Activated CD4-positive, alpha-beta T cell treated with anti-CD3 and anti-CD28 coated beads, Interleukin-2, amount 10 ng/mL, durations not matched to agents 7 days and 5 days (primary cell): ENCODE measurements around the gene STAB1. TPM values are rescaled to one million over a fixed set of nuclear protein-coding genes. Genes with fewer than 3 reads are reported as not detected.
A peak's percentile ranks its signal among the peaks of the same experiment; 100 is the strongest.

Source experiments
- CTCF ChIA-PET: fragments of 350-600 bp; sonication (Branson Sonifier 250); formaldehyde crosslinking; loops from one replicate; lab custom pipeline; 2021; ENCODE audit warnings: antibody characterized with exemption; lab: Charles Lee
- POLR2A ChIA-PET: fragments of 350-600 bp; sonication (Branson Sonifier 250); formaldehyde crosslinking; loops from one replicate; lab custom pipeline; 2021; ENCODE audit warnings: antibody characterized with exemption; lab: Charles Lee
- DNase-seq: peaks from one replicate; pipeline ENCODE4 v3.0.0-alpha.2; 2020
- H3K27ac Mint-ChIP-seq: one replicate; pipeline ENCODE4 v1.8.0; 2021; ENCODE audit warnings: mild to moderate bottlenecking, moderate library complexity, mixed read lengths
- H3K27me3 Mint-ChIP-seq: one replicate; pipeline ENCODE4 v1.8.0; 2021; ENCODE audit warnings: mixed read lengths
- H3K36me3 Mint-ChIP-seq: one replicate; pipeline ENCODE4 v1.8.0; 2021; ENCODE audit warnings: low read depth, mixed read lengths
- H3K4me1 Mint-ChIP-seq: one replicate; pipeline ENCODE4 v1.8.0; 2021; ENCODE audit warnings: mixed read lengths
- H3K4me3 Mint-ChIP-seq: one replicate; pipeline ENCODE4 v1.8.0; 2021; ENCODE audit warnings: mild to moderate bottlenecking, moderate library complexity, mixed read lengths
- H3K9me3 Mint-ChIP-seq: one replicate; pipeline ENCODE4 v1.8.0; 2021; ENCODE audit warnings: mixed read lengths
- total RNA-seq, 2 experiments: library from RNA; stranded (reverse); gene quantifications; one replicate each; pipeline ENCODE4 v1.2.3, GENCODE V29; 2021

Gene STAB1
- total RNA-seq, 2 experiments from 2014 or later: 0.02 to 0.15 TPM

DNA sequence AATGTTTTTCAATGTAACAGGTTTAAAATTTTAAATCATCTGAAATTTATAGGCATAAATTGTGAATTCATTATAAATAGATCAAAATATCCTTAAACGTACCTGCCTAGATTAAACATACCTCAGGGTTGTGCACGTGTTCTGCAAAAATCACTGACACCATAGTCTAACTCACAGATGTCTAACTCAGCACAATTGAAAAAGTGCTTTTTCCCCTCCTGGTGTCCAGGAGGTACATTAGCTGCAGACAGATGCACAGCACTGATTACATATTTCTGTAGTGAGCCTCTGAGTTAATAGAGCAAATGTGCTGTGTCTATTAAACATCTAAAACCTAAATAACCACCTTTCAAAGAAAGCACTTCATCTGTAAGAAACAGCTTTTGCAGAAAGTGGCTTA is 52.0 kb downstream of the STAB1 start:
- no peaks in the 10 kb centered on the region for H3K27me3 Mint-ChIP-seq
- peaks cover 27% of the 10 kb centered on the region for H3K36me3 Mint-ChIP-seq
- DNase-seq: no peak
- ChIA-PET POLR2A (no interaction called here), CTCF (interaction anchor here (0.8 to 1.2 kb wide), 2 partner anchors 9 to 11 kb away, joined by 3 read pairs; no protein-coding TSS in a partner anchor)
- H3K4me3 Mint-ChIP-seq: no peak overlapping the region
- no peaks in the 10 kb centered on the region for H3K9me3 Mint-ChIP-seq
- no peak overlapping the region for H3K27ac Mint-ChIP-seq
- H3K4me1 Mint-ChIP-seq: peaks cover 12% of the 10 kb centered on the region

DNA sequence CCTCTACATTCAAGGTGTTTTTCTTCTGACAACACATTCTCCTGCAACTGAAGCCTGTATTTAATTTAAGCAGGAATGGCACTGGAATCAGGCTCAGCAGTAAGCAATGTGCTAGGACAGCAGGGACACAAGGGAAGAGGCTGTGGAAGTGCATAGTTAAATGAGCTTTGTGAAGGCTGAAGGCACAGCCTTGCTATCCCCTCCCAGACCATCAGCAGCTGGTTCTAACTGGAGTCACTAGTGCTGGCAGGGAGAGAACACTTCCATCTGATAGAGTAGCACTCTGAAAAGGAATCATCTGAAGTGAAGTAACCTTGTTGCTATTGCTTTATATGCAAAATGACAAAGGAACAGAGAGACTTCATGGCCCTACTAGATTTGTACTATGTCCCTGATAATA is 56.0 kb downstream of the STAB1 start:
- H3K4me3 Mint-ChIP-seq: no peak overlapping the region
- H3K36me3 Mint-ChIP-seq: peaks cover 34% of the 10 kb centered on the region
- POLR2A ChIA-PET: no interaction called here
- H3K9me3 Mint-ChIP-seq: no peaks in the 10 kb centered on the region
- H3K4me1 Mint-ChIP-seq: peaks cover 12% of the 10 kb centered on the region
- no peak overlapping the region for H3K27ac Mint-ChIP-seq
- CTCF ChIA-PET: interaction anchor here (0.8 to 1.4 kb wide), 2 partner anchors 8 to 15 kb away, joined by 3 to 5 read pairs; partner anchors contain the start of gene UQCC5
- DNase-seq: no peak
- H3K27me3 Mint-ChIP-seq: no peaks in the 10 kb centered on the region

DNA sequence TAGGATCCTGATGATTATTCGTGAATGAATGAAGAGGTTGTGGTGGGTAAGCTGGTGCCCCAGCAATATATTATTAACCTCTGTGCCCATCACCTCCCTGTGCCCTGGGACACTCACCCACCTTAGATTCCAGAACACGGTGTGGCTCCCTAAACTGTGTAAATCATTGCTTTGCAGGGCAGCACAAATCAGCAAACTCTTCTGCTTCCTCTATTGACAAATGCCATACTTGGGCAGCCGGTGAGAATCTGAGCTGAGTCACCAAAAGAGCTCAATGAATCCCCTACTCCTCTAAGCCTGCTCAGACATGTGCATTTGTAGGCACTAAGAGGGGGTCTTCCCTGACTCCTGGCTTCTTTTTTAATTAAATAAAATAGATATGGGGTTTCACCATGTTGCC is 57.0 kb downstream of the STAB1 start:
- no peak overlapping the region for H3K4me3 Mint-ChIP-seq
- peaks cover 33% of the 10 kb centered on the region for H3K36me3 Mint-ChIP-seq
- H3K27me3 Mint-ChIP-seq: no peaks in the 10 kb centered on the region
- H3K9me3 Mint-ChIP-seq: no peaks in the 10 kb centered on the region
- peaks cover 12% of the 10 kb centered on the region for H3K4me1 Mint-ChIP-seq
- H3K27ac Mint-ChIP-seq: peak overlapping the region; percentile 16
- no peak for DNase-seq
- CTCF ChIA-PET: interaction anchor here (1.4 kb wide), 1 partner anchor 16 kb away, joined by 5 read pairs; the partner anchor contains the start of gene UQCC5
- POLR2A ChIA-PET: no interaction called here

DNA sequence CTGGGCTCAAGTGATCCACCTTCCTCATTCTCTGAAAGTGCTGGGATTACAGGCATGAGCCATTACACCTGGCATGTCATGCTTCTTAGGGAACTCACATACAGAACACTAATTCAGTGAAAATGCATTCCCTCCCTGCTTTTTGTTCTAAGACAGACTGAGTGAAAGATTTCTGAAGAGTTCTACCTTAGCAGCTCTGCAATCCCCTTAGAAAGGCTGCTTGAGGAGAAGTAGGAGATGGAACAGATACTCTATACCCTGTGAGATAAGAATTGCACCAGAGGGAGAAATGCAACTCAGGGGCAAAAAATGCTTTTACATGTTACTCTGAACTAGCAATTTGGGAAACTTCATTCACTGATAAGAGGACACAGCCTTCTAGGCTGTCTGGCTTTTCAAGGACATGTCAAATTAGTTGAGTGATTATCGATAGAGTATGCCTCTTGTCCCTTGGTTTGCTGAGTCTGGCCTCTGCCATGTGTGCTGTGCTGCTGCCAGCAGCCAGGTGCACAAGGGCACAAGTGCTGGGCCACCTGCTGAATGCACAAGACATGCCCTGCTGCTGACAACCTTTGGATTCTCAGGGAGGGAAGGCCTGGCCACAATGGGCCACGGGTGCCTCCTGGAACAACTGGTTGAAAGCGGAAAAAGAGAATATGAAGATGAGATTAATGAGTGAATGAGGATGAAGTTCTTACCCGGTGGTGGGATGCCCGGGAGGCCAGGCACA is 59.1 kb downstream of the STAB1 start:
- Mint-ChIP-seq H3K27ac (no peak overlapping the region), H3K27me3 (no peaks in the 10 kb centered on the region), H3K9me3 (no peaks in the 10 kb centered on the region), H3K36me3 (peaks cover 37% of the 10 kb centered on the region), H3K4me3 (no peak overlapping the region), H3K4me1 (peaks cover 2% of the 10 kb centered on the region)
- DNase-seq: no peak
- CTCF ChIA-PET: no interaction called here
- POLR2A ChIA-PET: no interaction called here

DNA sequence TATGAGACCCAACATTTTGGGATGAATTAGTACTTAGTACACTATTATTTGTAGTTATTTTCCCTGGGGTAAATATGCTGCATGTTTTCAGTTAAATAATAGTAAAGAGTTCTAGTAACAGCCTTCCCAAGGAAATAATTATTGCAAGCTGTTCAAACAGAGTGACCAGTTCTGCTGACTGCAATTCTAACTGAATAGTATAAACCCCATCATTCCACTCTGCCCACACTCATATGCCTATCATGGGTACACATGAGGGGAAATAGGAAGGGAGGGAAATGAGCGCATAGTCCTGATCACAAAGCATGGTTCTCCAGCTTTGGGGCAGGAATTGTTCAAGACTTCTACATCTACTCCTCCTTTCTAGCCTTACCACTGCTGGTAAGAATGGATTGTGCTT is 59.9 kb downstream of the STAB1 start:
- Mint-ChIP-seq H3K4me1 (no peaks in the 10 kb centered on the region), H3K36me3 (peaks cover 44% of the 10 kb centered on the region), H3K27ac (no peak overlapping the region), H3K27me3 (no peaks in the 10 kb centered on the region), H3K4me3 (no peak overlapping the region), H3K9me3 (no peaks in the 10 kb centered on the region)
- POLR2A ChIA-PET: no interaction called here
- CTCF ChIA-PET: interaction anchor here (0.6 kb wide), 1 partner anchor 77 kb away, joined by 4 read pairs; no protein-coding TSS in a partner anchor
- DNase-seq: no peak

DNA sequence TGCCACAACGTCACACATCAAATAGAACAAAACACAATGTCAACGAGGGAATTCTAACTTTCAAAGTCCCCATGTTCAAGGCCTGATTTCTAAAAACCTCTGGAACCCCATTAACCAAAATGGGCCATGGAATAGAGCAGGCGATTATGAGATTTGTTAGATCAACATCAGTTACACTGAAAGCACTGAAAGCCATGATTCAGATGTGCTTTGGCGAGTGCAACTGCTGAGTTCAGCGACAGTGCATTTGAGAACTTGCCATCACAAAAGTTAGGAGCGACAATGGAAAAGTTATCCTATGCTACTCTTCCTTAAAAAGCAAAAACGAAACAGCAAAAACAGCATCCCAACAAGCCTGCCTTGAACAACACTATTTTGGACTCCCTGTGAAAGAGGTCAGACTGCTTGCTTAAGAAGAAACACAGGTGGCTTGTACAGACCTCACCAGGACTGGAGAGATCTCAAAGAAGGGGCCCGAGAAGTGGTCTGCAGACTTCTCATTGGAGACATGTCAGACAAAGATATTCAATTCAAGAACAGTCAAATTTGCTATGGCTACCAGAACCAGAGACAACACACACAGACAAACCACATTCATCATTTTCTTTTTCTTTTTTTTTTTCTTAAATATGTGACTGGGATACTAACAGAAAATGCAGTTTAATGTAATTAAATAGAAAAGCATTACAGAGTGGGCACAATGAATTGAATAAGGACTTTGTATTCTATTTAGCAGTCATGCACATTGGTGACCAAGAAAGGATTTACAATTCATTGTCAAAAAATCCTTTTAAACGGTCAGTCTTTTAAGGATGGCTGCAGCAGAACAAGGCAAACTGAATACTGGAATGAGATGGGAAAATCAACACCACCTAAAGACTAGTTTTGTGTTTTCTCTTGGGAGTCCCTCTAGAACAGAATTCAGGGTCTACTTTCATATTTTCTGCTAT is 62.1 kb downstream of the STAB1 start:
- Mint-ChIP-seq H3K36me3 (peaks cover 51% of the 10 kb centered on the region), H3K27me3 (no peaks in the 10 kb centered on the region), H3K4me1 (no peaks in the 10 kb centered on the region), H3K9me3 (no peaks in the 10 kb centered on the region), H3K4me3 (no peak overlapping the region), H3K27ac (no peak overlapping the region)
- ChIA-PET POLR2A (no interaction called here), CTCF (no interaction called here)
- DNase-seq: no peak

DNA sequence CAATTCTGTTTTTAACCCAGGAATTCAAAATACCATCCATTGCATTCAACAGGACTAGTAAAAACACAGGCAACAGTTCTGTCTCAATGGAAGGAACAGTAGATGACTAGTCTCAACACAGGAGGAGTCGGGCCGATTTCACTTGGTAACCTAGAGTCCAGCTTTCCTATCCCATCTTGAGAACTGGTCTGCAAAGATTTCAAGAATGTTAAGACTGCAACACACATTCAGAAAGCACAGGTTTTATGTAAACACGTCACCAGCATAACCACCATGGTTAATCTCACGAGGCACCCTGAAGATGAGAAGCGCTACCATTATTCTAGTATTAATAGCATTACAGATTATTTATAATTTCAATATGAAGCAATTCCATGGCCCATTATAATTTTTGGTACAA is 63.3 kb downstream of the STAB1 start:
- no peak overlapping the region for H3K4me3 Mint-ChIP-seq
- no peak for DNase-seq
- no peak overlapping the region for H3K27ac Mint-ChIP-seq
- peaks cover 58% of the 10 kb centered on the region for H3K36me3 Mint-ChIP-seq
- no peaks in the 10 kb centered on the region for H3K4me1 Mint-ChIP-seq
- H3K9me3 Mint-ChIP-seq: no peaks in the 10 kb centered on the region
- ChIA-PET POLR2A (no interaction called here), CTCF (interaction anchor here (1.3 to 1.4 kb wide), 2 partner anchors 12 to 22 kb away, joined by 3 read pairs; no protein-coding TSS in a partner anchor)
- H3K27me3 Mint-ChIP-seq: no peaks in the 10 kb centered on the region

DNA sequence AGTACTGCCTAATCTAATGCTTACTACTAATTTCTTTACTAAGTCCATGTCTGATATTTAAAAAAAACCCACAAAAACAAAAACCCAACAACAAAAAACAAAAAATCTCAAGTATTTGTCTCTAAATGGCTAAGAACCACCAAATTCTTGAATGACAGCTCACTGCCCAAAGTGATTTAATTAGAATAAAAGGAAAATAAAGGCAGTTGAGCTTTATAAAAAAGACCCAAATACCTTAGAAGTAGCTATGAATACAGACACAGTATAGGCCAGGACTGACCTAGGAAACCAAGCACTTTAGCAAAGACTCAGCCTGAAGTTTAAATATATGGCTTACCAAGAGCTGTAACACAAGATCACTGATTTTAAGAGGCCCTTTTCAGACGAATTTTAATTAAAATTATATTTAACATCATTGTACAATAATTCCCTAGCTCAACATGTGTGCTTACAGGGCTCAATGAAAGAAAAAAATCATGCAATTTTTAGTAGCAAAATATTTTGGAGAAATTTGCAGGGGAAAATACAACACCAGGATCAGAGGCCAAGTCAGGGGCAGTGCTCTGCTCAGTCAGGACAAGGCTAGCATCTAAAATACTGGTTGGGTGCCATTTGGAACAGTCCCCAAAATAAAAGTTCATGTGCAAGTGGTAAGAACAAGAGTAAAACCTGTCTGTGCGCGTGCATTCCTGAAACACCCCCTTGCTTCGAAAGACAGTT is 66.0 kb downstream of the STAB1 start:
- ChIA-PET CTCF (no interaction called here), POLR2A (interaction anchor here (0.7 kb wide), 2 partner anchors 224 to 541 kb away, joined by 5 to 8 read pairs; no protein-coding TSS in a partner anchor)
- H3K9me3 Mint-ChIP-seq: no peaks in the 10 kb centered on the region
- no peak overlapping the region for H3K4me3 Mint-ChIP-seq
- no peaks in the 10 kb centered on the region for H3K4me1 Mint-ChIP-seq
- DNase-seq: no peak
- peaks cover 51% of the 10 kb centered on the region for H3K36me3 Mint-ChIP-seq
- no peaks in the 10 kb centered on the region for H3K27me3 Mint-ChIP-seq
- H3K27ac Mint-ChIP-seq: no peak overlapping the region

DNA sequence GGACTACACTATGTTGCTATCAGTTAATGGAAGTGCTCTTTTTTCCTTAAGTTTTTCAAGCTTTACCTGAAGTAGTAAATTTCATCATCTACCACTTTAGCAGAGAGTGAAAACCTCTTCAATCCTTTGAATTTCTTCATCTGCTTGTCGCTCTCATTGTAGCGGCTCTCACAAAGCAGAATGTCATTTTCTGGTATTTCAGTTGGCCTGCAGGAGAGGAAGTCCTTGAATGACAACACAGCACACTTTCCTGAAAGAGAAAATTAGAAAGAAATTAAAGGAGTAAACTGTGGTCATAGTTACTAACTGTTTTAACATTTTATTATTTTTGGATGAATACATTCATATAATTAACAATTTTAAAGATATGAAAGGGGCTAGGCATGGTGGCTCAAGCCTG is 68.8 kb downstream of the STAB1 start:
- Mint-ChIP-seq H3K27me3 (no peaks in the 10 kb centered on the region), H3K36me3 (peaks cover 43% of the 10 kb centered on the region), H3K4me3 (no peak overlapping the region), H3K9me3 (no peaks in the 10 kb centered on the region), H3K4me1 (no peaks in the 10 kb centered on the region), H3K27ac (no peak overlapping the region)
- CTCF ChIA-PET: no interaction called here
- no peak for DNase-seq
- POLR2A ChIA-PET: no interaction called here

DNA sequence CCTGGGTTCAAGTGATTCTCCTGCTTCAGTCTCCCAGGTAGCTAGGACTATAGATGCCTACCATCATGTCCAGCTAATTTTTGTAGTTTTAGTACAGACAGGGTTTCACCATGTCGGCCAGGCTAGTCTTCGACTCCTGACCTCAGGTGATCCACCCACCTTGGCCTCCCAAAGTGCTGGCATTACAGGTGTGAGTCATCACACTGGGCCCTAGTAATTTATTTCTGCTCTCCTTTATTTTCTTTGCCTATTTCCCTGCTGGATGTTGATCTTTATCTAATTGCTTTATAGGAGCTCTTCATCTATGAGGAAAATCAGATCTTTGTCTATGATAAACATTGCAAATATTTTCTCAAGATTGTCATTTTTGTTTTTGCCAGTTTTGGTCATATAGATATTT is 72.9 kb downstream of the STAB1 start:
- H3K9me3 Mint-ChIP-seq: no peaks in the 10 kb centered on the region
- H3K27me3 Mint-ChIP-seq: no peaks in the 10 kb centered on the region
- H3K4me1 Mint-ChIP-seq: no peaks in the 10 kb centered on the region
- H3K4me3 Mint-ChIP-seq: no peak overlapping the region
- ChIA-PET POLR2A (no interaction called here), CTCF (no interaction called here)
- peaks cover 22% of the 10 kb centered on the region for H3K36me3 Mint-ChIP-seq
- no peak overlapping the region for H3K27ac Mint-ChIP-seq
- DNase-seq: no peak

DNA sequence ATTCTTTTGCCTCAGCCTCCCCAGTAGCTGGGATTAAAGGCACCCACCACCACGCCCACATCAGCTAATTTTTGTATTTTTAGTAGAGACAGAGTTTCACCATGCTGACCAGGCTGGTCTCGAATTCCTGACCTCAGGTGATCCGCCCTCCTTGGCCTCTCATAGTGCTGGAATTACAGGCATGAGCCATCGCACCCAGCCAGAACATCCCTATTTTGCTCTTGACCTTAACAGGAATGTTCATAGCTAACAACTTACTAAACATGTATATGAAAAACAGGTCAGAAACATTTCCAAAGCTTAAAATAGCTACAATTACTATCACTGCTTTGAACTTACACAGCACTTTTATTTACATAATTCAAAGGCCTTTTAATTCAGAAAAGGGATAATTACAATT is 74.9 kb downstream of the STAB1 start:
- Mint-ChIP-seq H3K9me3 (no peaks in the 10 kb centered on the region), H3K4me1 (no peaks in the 10 kb centered on the region), H3K36me3 (peaks cover 31% of the 10 kb centered on the region), H3K4me3 (no peak overlapping the region), H3K27me3 (no peaks in the 10 kb centered on the region), H3K27ac (no peak overlapping the region)
- ChIA-PET POLR2A (interaction anchor here (0.6 kb wide), 1 partner anchor 33 kb away, joined by 3 read pairs; no protein-coding TSS in a partner anchor), CTCF (no interaction called here)
- no peak for DNase-seq

DNA sequence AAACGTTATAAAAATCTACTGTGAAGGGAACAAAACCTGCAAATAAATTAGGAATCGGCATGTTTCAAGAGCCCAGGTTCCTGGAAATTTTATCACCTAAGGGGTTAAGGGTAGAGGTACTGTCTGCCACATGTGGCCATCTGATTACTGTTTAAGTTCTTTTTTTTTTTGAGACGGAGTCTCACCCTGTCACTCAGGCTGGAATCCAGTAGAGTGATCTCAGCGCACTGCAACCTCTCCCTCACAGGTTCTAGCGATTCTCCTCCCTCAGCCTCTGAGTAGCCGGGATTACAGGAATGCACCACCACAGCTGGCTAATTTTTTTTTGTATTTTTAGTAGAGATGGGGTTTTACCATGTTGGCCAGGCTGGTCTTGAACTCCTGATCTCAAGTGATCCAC is 77.1 kb downstream of the STAB1 start:
- ChIA-PET CTCF (interaction anchor here (1.1 kb wide), 1 partner anchor 210 kb away, joined by 3 read pairs; no protein-coding TSS in a partner anchor), POLR2A (no interaction called here)
- H3K27ac Mint-ChIP-seq: no peak overlapping the region
- H3K9me3 Mint-ChIP-seq: peaks cover 2% of the 10 kb centered on the region
- no peaks in the 10 kb centered on the region for H3K27me3 Mint-ChIP-seq
- H3K4me3 Mint-ChIP-seq: no peak overlapping the region
- DNase-seq: no peak
- no peaks in the 10 kb centered on the region for H3K4me1 Mint-ChIP-seq
- H3K36me3 Mint-ChIP-seq: peaks cover 38% of the 10 kb centered on the region
